ENCODE results near the gene TMEM209.

Gene TMEM209

GRCh38 chr7:130139193-130139960 lies 65.8 kb downstream of the TMEM209 start:
- Histone ChIP-seq H3K36me3 (peaks cover 22% of the 10 kb centered on the region), H3K9me3 (no peaks in the 10 kb centered on the region), H3K27ac (no peak overlapping the region), H3K4me3 (ENCODE audit: low read depth in 1 of 2, low read length in 1 of 2) (no peak overlapping the region), H3K27me3 (peaks cover 12% of the 10 kb centered on the region), H3K4me1 (ENCODE audit: control insufficient read depth in 1 of 2, insufficient read depth in 1 of 2, low read depth in 1 of 2, low read length in 1 of 2) (peaks cover 10 to 11% of the 10 kb centered on the region in 2 experiments)
- no peak for TF ChIP-seq CTCF (IDR thresholded peaks at IDR 0.05)

- TF ChIP-seq CTCF (IDR thresholded peaks at IDR 0.05), result no peak
- Histone ChIP-seq H3K9me3 (no peaks in the 10 kb centered on the region), H3K4me3 (ENCODE audit: low read depth in 1 of 2, low read length in 1 of 2) (no peak overlapping the region), H3K27me3 (peaks cover 12% of the 10 kb centered on the region), H3K27ac (no peak overlapping the region), H3K4me1 (ENCODE audit: control insufficient read depth in 1 of 2, insufficient read depth in 1 of 2, low read depth in 1 of 2, low read length in 1 of 2) (peaks cover 10 to 11% of the 10 kb centered on the region in 2 experiments), H3K36me3 (peaks cover 39% of the 10 kb centered on the region)
Measured at GRCh38 chr7:130137207-130137606, 68.0 kb downstream of the TMEM209 start.

- no peak for TF ChIP-seq CTCF (IDR thresholded peaks at IDR 0.05)
- H3K9me3 ChIP-seq, result no peaks in the 10 kb centered on the region
- H3K4me3 ChIP-seq (ENCODE audit: low read depth in 1 of 2, low read length in 1 of 2), result no peak overlapping the region
- H3K4me1 ChIP-seq (ENCODE audit: control insufficient read depth in 1 of 2, insufficient read depth in 1 of 2, low read depth in 1 of 2, low read length in 1 of 2), result peaks cover 9 to 10% of the 10 kb centered on the region in 2 experiments
- H3K27me3 ChIP-seq, result peaks cover 11% of the 10 kb centered on the region
- H3K36me3 ChIP-seq, result peaks cover 44% of the 10 kb centered on the region
- H3K27ac ChIP-seq, result no peak overlapping the region
Measured at GRCh38 chr7:130136579-130137167, 68.5 kb downstream of the TMEM209 start.

GRCh38 chr7:130135208-130136205 lies 69.7 kb downstream of the TMEM209 start:
- TF ChIP-seq CTCF (IDR thresholded peaks at IDR 0.05), result no peak
- H3K4me1 ChIP-seq (ENCODE audit: control insufficient read depth in 1 of 2, insufficient read depth in 1 of 2, low read depth in 1 of 2, low read length in 1 of 2), result no peaks in the 10 kb centered on the region
- H3K27ac ChIP-seq, result no peak overlapping the region
- H3K27me3 ChIP-seq, result no peaks in the 10 kb centered on the region
- H3K4me3 ChIP-seq (ENCODE audit: low read depth in 1 of 2, low read length in 1 of 2), result no peak overlapping the region
- H3K9me3 ChIP-seq, result no peaks in the 10 kb centered on the region
- H3K36me3 ChIP-seq, result peaks cover 56% of the 10 kb centered on the region

- H3K27me3 ChIP-seq, result no peaks in the 10 kb centered on the region
- H3K9me3 ChIP-seq, result no peaks in the 10 kb centered on the region
- H3K4me1 ChIP-seq (ENCODE audit: control insufficient read depth in 1 of 2, insufficient read depth in 1 of 2, low read depth in 1 of 2, low read length in 1 of 2), result no peaks in the 10 kb centered on the region
- no peak for TF ChIP-seq CTCF (IDR thresholded peaks at IDR 0.05)
- no peak overlapping the region for H3K27ac ChIP-seq
- no peak overlapping the region for H3K4me3 ChIP-seq (ENCODE audit: low read depth in 1 of 2, low read length in 1 of 2)
- H3K36me3 ChIP-seq, result peaks cover 63% of the 10 kb centered on the region
Measured at GRCh38 chr7:130134726-130135125, 70.5 kb downstream of the TMEM209 start.
